Left ventricle myocardium inferior (tissue), 1 donor: ENCODE measurements around the gene OR1A1. TPM values are rescaled to one million over a fixed set of nuclear protein-coding genes. Genes with fewer than 3 reads are reported as not detected.
"Not testable (repeated sequence)": the region's sequence is repeated elsewhere in the genome, so short reads cannot be mapped to it uniquely, and the experiment has no call there.

Source experiments
- DNase-seq: peaks from one replicate; pipeline ENCODE4 v3.0.0-alpha.2; 2020
- H3K27ac ChIP-seq: fragments of 200-600 bp; replicated peaks from 2 replicates; pipeline ENCODE4 v1.8.0; 2021
- H3K27me3 ChIP-seq: fragments of 200-600 bp; 2 replicates; pipeline ENCODE4 v1.8.0; 2021; ENCODE audit warnings: low read depth
- H3K36me3 ChIP-seq: fragments of 200-600 bp; 2 replicates; pipeline ENCODE4 v1.8.0; 2021
- H3K4me1 ChIP-seq: fragments of 200-600 bp; 2 replicates; pipeline ENCODE4 v1.8.0; 2021
- H3K4me3 ChIP-seq: fragments of 200-600 bp; 2 replicates; pipeline ENCODE4 v1.8.0; 2021; ENCODE audit warnings: mild to moderate bottlenecking, moderate library complexity
- H3K9me3 ChIP-seq: fragments of 200-600 bp; replicated peaks from 2 replicates; pipeline ENCODE4 v1.8.0; 2021
- intact Hi-C: fragments of 100-400 bp; cut with micrococcal nuclease; formaldehyde crosslinking; loops from one replicate; pipeline ENCODE4 v1.11.0; 2022
- total RNA-seq: library from RNA; stranded (reverse); fragmentation: NEBNext Ultra II Directional; extraction: Animal tissue kit (Norgen Biotek cat#: 25700); gene quantifications from one replicate; pipeline ENCODE4 v1.2.1, GENCODE V29; 2021
- TF ChIP-seq, protein P1 (sequence below): fragments of 200-600 bp; IDR thresholded peaks from 2 replicates; pipeline ENCODE4 v1.8.0; 2021; ENCODE audit warnings: antibody characterized with exemption, mild to moderate bottlenecking, borderline replicate concordance
- donor health status: DM: no; HTN: yes; CAD: no; lungs with severe emphysema.

Gene OR1A1
- total RNA-seq, 1 donor from 2014 or later, result not detected

DNA sequence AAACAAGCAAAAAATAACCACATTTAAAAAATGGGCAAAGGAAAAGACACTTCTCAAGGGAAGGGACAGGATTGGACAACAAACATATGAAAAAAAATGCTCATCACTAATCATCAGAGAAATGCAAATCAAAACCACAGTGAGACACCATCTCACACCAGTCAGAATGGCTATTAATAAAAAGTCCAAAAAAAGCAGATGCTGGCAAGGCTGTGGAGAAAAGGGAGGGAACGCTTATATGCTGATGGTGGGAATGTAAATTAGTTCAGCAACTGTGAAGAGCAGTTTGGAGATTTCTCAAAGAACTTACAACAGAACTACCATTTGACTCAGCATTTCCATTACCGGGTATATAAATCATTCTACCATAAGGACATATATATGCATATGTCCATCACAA is 41.5 kb downstream of the OR1A1 start:
- DNase-seq, H3K4me3 ChIP-seq, H3K4me1 ChIP-seq, H3K27me3 ChIP-seq, intact Hi-C loops, H3K36me3 ChIP-seq, H3K9me3 ChIP-seq, H3K27ac ChIP-seq: not testable (repeated sequence)

DNA sequence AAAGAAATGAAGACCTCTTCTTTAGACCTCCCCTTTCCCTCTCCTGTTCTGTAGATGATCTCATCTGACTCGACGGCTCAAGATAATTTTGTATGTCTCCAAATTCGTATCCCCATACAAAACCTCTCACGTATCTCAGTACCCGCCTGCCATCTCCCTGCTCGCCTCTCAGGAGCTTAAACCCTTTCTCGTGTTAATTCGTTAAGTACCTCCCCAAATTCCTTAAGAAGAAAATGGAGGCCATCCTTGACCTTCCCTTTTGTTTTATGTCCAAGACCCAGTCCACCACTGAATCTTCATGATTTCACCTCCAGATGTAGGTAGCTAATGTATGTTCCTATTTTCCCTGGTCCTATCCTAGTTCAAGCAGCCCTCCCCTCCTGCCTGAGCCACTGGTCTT is 49.1 kb downstream of the OR1A1 start:
- no peaks in the 10 kb centered on the region for H3K4me1 ChIP-seq
- no peak overlapping the region for H3K4me3 ChIP-seq
- peaks cover 8% of the 10 kb centered on the region for H3K9me3 ChIP-seq
- H3K27me3 ChIP-seq, result peaks cover 23% of the 10 kb centered on the region
- intact Hi-C loops, result no loop called here
- no peaks in the 10 kb centered on the region for H3K36me3 ChIP-seq
- no peak overlapping the region for H3K27ac ChIP-seq
- TF ChIP-seq, protein P1, sequence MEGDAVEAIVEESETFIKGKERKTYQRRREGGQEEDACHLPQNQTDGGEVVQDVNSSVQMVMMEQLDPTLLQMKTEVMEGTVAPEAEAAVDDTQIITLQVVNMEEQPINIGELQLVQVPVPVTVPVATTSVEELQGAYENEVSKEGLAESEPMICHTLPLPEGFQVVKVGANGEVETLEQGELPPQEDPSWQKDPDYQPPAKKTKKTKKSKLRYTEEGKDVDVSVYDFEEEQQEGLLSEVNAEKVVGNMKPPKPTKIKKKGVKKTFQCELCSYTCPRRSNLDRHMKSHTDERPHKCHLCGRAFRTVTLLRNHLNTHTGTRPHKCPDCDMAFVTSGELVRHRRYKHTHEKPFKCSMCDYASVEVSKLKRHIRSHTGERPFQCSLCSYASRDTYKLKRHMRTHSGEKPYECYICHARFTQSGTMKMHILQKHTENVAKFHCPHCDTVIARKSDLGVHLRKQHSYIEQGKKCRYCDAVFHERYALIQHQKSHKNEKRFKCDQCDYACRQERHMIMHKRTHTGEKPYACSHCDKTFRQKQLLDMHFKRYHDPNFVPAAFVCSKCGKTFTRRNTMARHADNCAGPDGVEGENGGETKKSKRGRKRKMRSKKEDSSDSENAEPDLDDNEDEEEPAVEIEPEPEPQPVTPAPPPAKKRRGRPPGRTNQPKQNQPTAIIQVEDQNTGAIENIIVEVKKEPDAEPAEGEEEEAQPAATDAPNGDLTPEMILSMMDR, result no peak
- no peak for DNase-seq

DNA sequence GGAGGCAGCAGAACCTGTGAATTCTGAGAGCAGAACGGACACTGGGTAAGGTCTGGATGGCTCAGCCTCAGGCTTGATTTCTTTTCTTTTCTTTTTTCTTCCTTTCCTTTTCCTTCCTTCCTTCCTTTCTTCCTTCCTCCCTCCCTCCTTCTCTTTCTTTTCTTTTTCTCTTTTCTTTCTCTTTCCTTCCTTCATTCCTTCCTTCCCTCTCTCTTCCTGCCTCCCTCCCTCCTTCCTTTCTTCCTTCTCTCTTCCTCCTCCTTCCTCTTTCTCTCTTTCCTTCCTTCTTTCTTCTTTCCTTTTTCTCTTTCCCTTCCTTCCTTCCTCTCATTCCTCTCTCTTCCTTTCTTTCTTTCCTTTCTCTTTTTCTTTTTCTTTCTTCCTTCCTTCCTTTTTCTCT is 52.7 kb downstream of the OR1A1 start:
- TF ChIP-seq, protein P1, result no peak
- intact Hi-C loops, result no loop called here
- H3K4me3 ChIP-seq, result no peak overlapping the region
- no peaks in the 10 kb centered on the region for H3K36me3 ChIP-seq
- H3K27ac ChIP-seq, result no peak overlapping the region
- H3K27me3 ChIP-seq, result peaks cover 43% of the 10 kb centered on the region
- H3K4me1 ChIP-seq, result no peaks in the 10 kb centered on the region
- H3K9me3 ChIP-seq, result peaks cover under 1% of the 10 kb centered on the region
- no peak for DNase-seq

DNA sequence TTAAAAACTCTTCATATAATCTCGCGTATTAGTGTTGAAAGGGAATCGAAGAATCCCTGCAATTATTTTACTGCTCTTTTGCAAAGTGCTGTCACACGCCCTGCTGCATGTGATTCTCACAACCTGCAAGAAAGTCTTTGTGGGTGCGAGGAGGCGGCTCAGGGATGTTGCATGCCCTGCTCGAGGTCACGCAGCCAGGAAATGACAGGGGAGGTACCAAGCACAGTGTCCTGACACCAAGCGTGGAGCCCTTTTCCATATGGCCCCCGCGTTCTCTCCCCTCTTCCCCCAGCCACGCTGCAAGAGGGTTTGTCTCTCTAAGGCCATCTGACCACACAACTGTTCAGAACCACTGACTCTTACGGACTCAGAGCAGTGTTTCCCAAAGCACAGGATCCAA is 53.1 kb downstream of the OR1A1 start:
- H3K27ac ChIP-seq, result no peak overlapping the region
- intact Hi-C loops, result no loop called here
- TF ChIP-seq, protein P1, result no peak

More for the DNA sequence above, 53.1 kb downstream of the OR1A1 start:
- Histone ChIP-seq H3K36me3 (no peaks in the 10 kb centered on the region), H3K4me1 (no peaks in the 10 kb centered on the region), H3K9me3 (no peaks in the 10 kb centered on the region), H3K4me3 (no peak overlapping the region), H3K27me3 (peaks cover 43% of the 10 kb centered on the region)
- DNase-seq, result no peak

Other genes starting within 250 kb of the OR1A1 start
- gene OR1D5, start 144.1 kb upstream of the OR1A1 start, total RNA-seq, result not detected
- gene OR1D2, start 103.2 kb upstream of the OR1A1 start, total RNA-seq, result not detected
- not detected for gene OR1G1, start 80.1 kb upstream of the OR1A1 start, total RNA-seq
- not detected for gene OR1A2, start 10.1 kb upstream of the OR1A1 start, total RNA-seq
- gene OR3A1, start 90.7 kb downstream of the OR1A1 start, total RNA-seq, result not detected
- 0.11 TPM for gene OR3A2, start 178.6 kb downstream of the OR1A1 start, total RNA-seq
- not detected for gene OR1E1, start 190.7 kb downstream of the OR1A1 start, total RNA-seq
- gene OR3A3, start 203.7 kb downstream of the OR1A1 start, total RNA-seq, result not detected
- not detected for gene OR1E2, start 226.2 kb downstream of the OR1A1 start, total RNA-seq